Gastrocnemius medialis (tissue), 4 donors: Measurements from ENCODE around the gene CTDSPL.

ENCODE experiments used
- CTCF ChIP-seq, 5 experiments: fragments of 450-650 bp in 3 of 5; fragments of 200-600 bp in 2 of 5; sonication (generic) in 2 of 5; IDR thresholded peaks in 4 of 5; conservative IDR thresholded peaks in 1 of 5; 1 replicate in 4 of 5; 2 replicates in 1 of 5; pipeline ENCODE4 v1.5.1; 2016 to 2019; ENCODE audit warnings: antibody characterized with exemption in 5 of 5, mild to moderate bottlenecking in 3 of 5, moderate library complexity in 3 of 5
- POLR2A ChIP-seq, 2 donors: fragments of 450-650 bp; IDR thresholded peaks; one replicate each; pipeline ENCODE4 v1.6.1; 2017; ENCODE audit warnings: antibody characterized with exemption in 2 of 2, mild to moderate bottlenecking in 2 of 2, moderate library complexity in 2 of 2

GRCh38 chr3:37997791-37998370, 136.2 kb downstream of the CTDSPL start:
- TF ChIP-seq CTCF (IDR thresholded peaks at IDR 0.05 in 4 of 5, conservative IDR thresholded peaks at IDR 0.05 in 1 of 5), result no peak
- no peak for TF ChIP-seq POLR2A (IDR thresholded peaks at IDR 0.05)
